Activated CD4-positive, alpha-beta T cell treated with anti-CD3 and anti-CD28 coated beads, Interleukin-2, amount 10 ng/mL, durations not matched to agents 7 days and 5 days (primary cell): ENCODE data around the gene IL20RB. TPM values are rescaled to one million over a fixed set of nuclear protein-coding genes. Genes with fewer than 3 reads are reported as not detected.
"Not testable (repeated sequence)": the region's sequence is repeated elsewhere in the genome, so short reads cannot be mapped to it uniquely, and the experiment has no call there.

Source experiments
- CTCF ChIA-PET: fragments of 350-600 bp; sonication (Branson Sonifier 250); formaldehyde crosslinking; loops from one replicate; lab custom pipeline; 2021; ENCODE audit warnings: antibody characterized with exemption; lab: Charles Lee
- POLR2A ChIA-PET: fragments of 350-600 bp; sonication (Branson Sonifier 250); formaldehyde crosslinking; loops from one replicate; lab custom pipeline; 2021; ENCODE audit warnings: antibody characterized with exemption; lab: Charles Lee
- DNase-seq: peaks from one replicate; pipeline ENCODE4 v3.0.0-alpha.2; 2020
- H3K27ac Mint-ChIP-seq: one replicate; pipeline ENCODE4 v1.8.0; 2021; ENCODE audit warnings: mild to moderate bottlenecking, moderate library complexity, mixed read lengths
- H3K27me3 Mint-ChIP-seq: one replicate; pipeline ENCODE4 v1.8.0; 2021; ENCODE audit warnings: mixed read lengths
- H3K36me3 Mint-ChIP-seq: one replicate; pipeline ENCODE4 v1.8.0; 2021; ENCODE audit warnings: low read depth, mixed read lengths
- H3K4me1 Mint-ChIP-seq: one replicate; pipeline ENCODE4 v1.8.0; 2021; ENCODE audit warnings: mixed read lengths
- H3K4me3 Mint-ChIP-seq: one replicate; pipeline ENCODE4 v1.8.0; 2021; ENCODE audit warnings: mild to moderate bottlenecking, moderate library complexity, mixed read lengths
- H3K9me3 Mint-ChIP-seq: one replicate; pipeline ENCODE4 v1.8.0; 2021; ENCODE audit warnings: mixed read lengths
- total RNA-seq, 2 experiments: library from RNA; stranded (reverse); gene quantifications; one replicate each; pipeline ENCODE4 v1.2.3, GENCODE V29; 2021

The IL20RB gene
- total RNA-seq, 2 experiments from 2014 or later, result 1.2 to 1.6 TPM

- POLR2A ChIA-PET, result no interaction called here
- H3K4me1 Mint-ChIP-seq, result peaks cover 5% of the 10 kb centered on the region
- H3K4me3 Mint-ChIP-seq, result no peak overlapping the region
- H3K9me3 Mint-ChIP-seq, result no peaks in the 10 kb centered on the region
- H3K36me3 Mint-ChIP-seq, result peaks cover 16% of the 10 kb centered on the region
- no peak for DNase-seq
- no peaks in the 10 kb centered on the region for H3K27me3 Mint-ChIP-seq
- CTCF ChIA-PET, result no interaction called here
- H3K27ac Mint-ChIP-seq, result no peak overlapping the region
Observed at GRCh38 chr3:136949708-136950107, 8.1 kb upstream of the IL20RB start.

- Mint-ChIP-seq H3K36me3 (peaks cover 14% of the 10 kb centered on the region), H3K4me1 (peaks cover 14% of the 10 kb centered on the region), H3K27me3 (no peaks in the 10 kb centered on the region), H3K4me3 (no peak overlapping the region), H3K27ac (no peak overlapping the region), H3K9me3 (no peaks in the 10 kb centered on the region)
- POLR2A ChIA-PET, result no interaction called here
- no peak for DNase-seq
- CTCF ChIA-PET, result interaction anchor here (1.5 kb wide), 1 partner anchor 12 kb away, joined by 4 read pairs; no protein-coding TSS in a partner anchor
Observed at GRCh38 chr3:136950623-136951022, 7.2 kb upstream of the IL20RB start.

GRCh38 chr3:136952292-136952691 is 5.5 kb upstream of the IL20RB start:
- CTCF ChIA-PET, result interaction anchor here (1.5 kb wide), 1 partner anchor 13 kb away, joined by 4 read pairs; no protein-coding TSS in a partner anchor
- Mint-ChIP-seq H3K4me1 (peaks cover 11% of the 10 kb centered on the region), H3K9me3 (no peaks in the 10 kb centered on the region), H3K4me3 (no peak overlapping the region), H3K27ac (no peak overlapping the region), H3K36me3 (peaks cover 7% of the 10 kb centered on the region), H3K27me3 (no peaks in the 10 kb centered on the region)
- no peak for DNase-seq
- POLR2A ChIA-PET, result no interaction called here

- ChIA-PET CTCF (no interaction called here), POLR2A (no interaction called here)
- no peak overlapping the region for H3K27ac Mint-ChIP-seq
- no peaks in the 10 kb centered on the region for H3K27me3 Mint-ChIP-seq
- H3K36me3 Mint-ChIP-seq, result peaks cover 3% of the 10 kb centered on the region
- H3K9me3 Mint-ChIP-seq, result no peaks in the 10 kb centered on the region
- peaks cover 10% of the 10 kb centered on the region for H3K4me1 Mint-ChIP-seq
- DNase-seq, result no peak
- no peak overlapping the region for H3K4me3 Mint-ChIP-seq
Observed at GRCh38 chr3:136954251-136954650, 3.5 kb upstream of the IL20RB start.

- no peak for DNase-seq
- H3K27me3 Mint-ChIP-seq, result no peaks in the 10 kb centered on the region
- no peak overlapping the region for H3K27ac Mint-ChIP-seq
- CTCF ChIA-PET, result no interaction called here
- H3K36me3 Mint-ChIP-seq, result peaks cover 4% of the 10 kb centered on the region
- POLR2A ChIA-PET, result no interaction called here
- no peak overlapping the region for H3K4me3 Mint-ChIP-seq
- peaks cover 10% of the 10 kb centered on the region for H3K4me1 Mint-ChIP-seq
- no peaks in the 10 kb centered on the region for H3K9me3 Mint-ChIP-seq
Observed at GRCh38 chr3:136954980-136955780, 2.6 kb upstream of the IL20RB start.

GRCh38 chr3:136955813-136956212 is 2.0 kb upstream of the IL20RB start:
- no peak for DNase-seq
- Mint-ChIP-seq H3K4me3 (no peak overlapping the region), H3K36me3 (peaks cover 4% of the 10 kb centered on the region), H3K27me3 (no peaks in the 10 kb centered on the region), H3K27ac (no peak overlapping the region), H3K4me1 (peaks cover 10% of the 10 kb centered on the region), H3K9me3 (no peaks in the 10 kb centered on the region)
- ChIA-PET CTCF (interaction anchor here (1.4 kb wide), 1 partner anchor 8 kb away, joined by 6 read pairs; no protein-coding TSS in a partner anchor), POLR2A (no interaction called here)

GRCh38 chr3:136956971-136957370 is 812 bp upstream of the IL20RB start:
- Mint-ChIP-seq H3K9me3 (no peaks in the 10 kb centered on the region), H3K27ac (no peak overlapping the region), H3K4me3 (no peak overlapping the region), H3K36me3 (peaks cover 4% of the 10 kb centered on the region), H3K27me3 (no peaks in the 10 kb centered on the region), H3K4me1 (peaks cover 10% of the 10 kb centered on the region)
- DNase-seq, result no peak
- CTCF ChIA-PET, result interaction anchor here (0.6 to 1.4 kb wide), 3 partner anchors 9 to 789 kb away, joined by 3 to 6 read pairs (median 4); no protein-coding TSS in a partner anchor
- POLR2A ChIA-PET, result no interaction called here

GRCh38 chr3:136958939-136959338 is 1.2 kb downstream of the IL20RB start:
- no peaks in the 10 kb centered on the region for H3K27me3 Mint-ChIP-seq
- no peak for DNase-seq
- H3K36me3 Mint-ChIP-seq, result peaks cover 4% of the 10 kb centered on the region
- no peaks in the 10 kb centered on the region for H3K9me3 Mint-ChIP-seq
- H3K27ac Mint-ChIP-seq, result no peak overlapping the region
- ChIA-PET POLR2A (no interaction called here), CTCF (interaction anchor here (1.3 kb wide), 1 partner anchor 206 kb away, joined by 4 read pairs; the partner anchor contains the start of gene STAG1)
- peaks cover 10% of the 10 kb centered on the region for H3K4me1 Mint-ChIP-seq
- H3K4me3 Mint-ChIP-seq, result no peak overlapping the region

- H3K4me1 Mint-ChIP-seq, result peaks cover 9% of the 10 kb centered on the region
- ChIA-PET POLR2A (no interaction called here), CTCF (interaction anchor here (1.3 kb wide), 1 partner anchor 207 kb away, joined by 4 read pairs; the partner anchor contains the start of gene STAG1)
- H3K9me3 Mint-ChIP-seq, result no peaks in the 10 kb centered on the region
- H3K27ac Mint-ChIP-seq, result no peak overlapping the region
- DNase-seq, result no peak
- no peaks in the 10 kb centered on the region for H3K27me3 Mint-ChIP-seq
- H3K4me3 Mint-ChIP-seq, result no peak overlapping the region
- H3K36me3 Mint-ChIP-seq, result peaks cover 4% of the 10 kb centered on the region
Observed at GRCh38 chr3:136959599-136959998, 1.8 kb downstream of the IL20RB start.

- Mint-ChIP-seq H3K36me3 (peaks cover 1% of the 10 kb centered on the region), H3K9me3 (no peaks in the 10 kb centered on the region), H3K4me3 (no peak overlapping the region), H3K27me3 (no peaks in the 10 kb centered on the region), H3K27ac (no peak overlapping the region), H3K4me1 (no peaks in the 10 kb centered on the region)
- DNase-seq, result no peak
- ChIA-PET POLR2A (no interaction called here), CTCF (interaction anchor here (0.6 kb wide), 1 partner anchor 12 kb away, joined by 4 read pairs; no protein-coding TSS in a partner anchor)
Observed at GRCh38 chr3:136960838-136961836, 3.4 kb downstream of the IL20RB start.

GRCh38 chr3:136962927-136963326 is 5.1 kb downstream of the IL20RB start:
- ChIA-PET POLR2A (no interaction called here), CTCF (no interaction called here)
- Mint-ChIP-seq H3K36me3 (peaks cover 1% of the 10 kb centered on the region), H3K27me3 (no peaks in the 10 kb centered on the region), H3K27ac (no peak overlapping the region), H3K9me3 (no peaks in the 10 kb centered on the region), H3K4me1 (no peaks in the 10 kb centered on the region), H3K4me3 (no peak overlapping the region)
- no peak for DNase-seq

GRCh38 chr3:136969539-136969938 is 11.8 kb downstream of the IL20RB start:
- DNase-seq, H3K36me3 Mint-ChIP-seq, H3K4me1 Mint-ChIP-seq, POLR2A ChIA-PET, H3K9me3 Mint-ChIP-seq, H3K27me3 Mint-ChIP-seq, H3K27ac Mint-ChIP-seq, CTCF ChIA-PET, H3K4me3 Mint-ChIP-seq: not testable (repeated sequence)
